ENCODE results near the gene UTP4. TPM values are rescaled to one million over a fixed set of nuclear protein-coding genes. Genes with fewer than 3 reads are reported as not detected.

Gene UTP4
- total RNA-seq, 1 experiment from 2014 or later: 61.7 TPM

DNA sequence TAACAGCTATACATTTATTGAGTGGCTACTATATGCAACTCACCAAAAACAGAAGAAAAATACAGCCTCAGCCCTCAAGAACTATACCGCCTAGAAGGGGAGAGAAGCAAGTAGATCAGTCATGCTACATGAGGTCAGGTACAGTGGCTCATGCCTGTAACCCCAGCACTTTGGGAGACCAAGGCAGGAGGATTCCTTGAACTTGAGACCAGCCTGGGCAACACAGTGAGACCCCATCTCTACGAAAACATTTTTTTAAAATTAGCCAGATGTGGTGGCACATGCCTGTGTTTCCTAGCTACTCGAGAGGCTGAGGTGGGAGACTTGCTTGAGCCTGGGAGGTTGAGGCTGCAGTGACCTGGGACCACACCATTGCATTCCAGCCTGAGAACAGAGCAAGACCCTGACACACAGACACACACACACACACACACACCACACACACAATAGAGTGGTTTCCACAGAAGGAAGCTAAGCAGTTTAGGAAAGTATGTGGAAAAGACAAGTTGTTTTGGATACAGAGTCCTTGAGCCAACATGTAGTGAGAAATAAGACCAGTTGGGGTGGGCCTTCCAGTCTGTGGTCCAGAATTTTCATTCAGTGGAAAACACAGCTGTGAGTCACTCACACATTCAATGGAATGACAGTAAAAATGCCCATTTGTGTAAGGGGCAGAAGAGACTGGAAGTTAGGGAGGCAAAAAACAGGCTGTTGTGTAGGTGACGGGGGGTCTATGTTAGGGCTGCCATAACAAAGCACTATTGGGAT lies 43.8 kb downstream of the UTP4 start:
- DNase-seq (ENCODE audit: low read depth, low spot score) (no peak), ATAC-seq (no peak)
- Histone ChIP-seq H3K27me3 (ENCODE audit: control insufficient read depth, insufficient read depth, low read length) (no peaks in the 10 kb centered on the region), H3K27ac (ENCODE audit: low read length) (no peak overlapping the region; the same call in 1 of the 2 replicates), H3K4me1 (ENCODE audit: control insufficient read depth, insufficient read depth, low read length) (peaks cover 19% of the 10 kb centered on the region; the same call in 1 of the 2 replicates), H3K4me3 (ENCODE audit: low read depth in 2 of 2, low read length in 2 of 2) (no peak overlapping the region), H3K36me3 (ENCODE audit: control insufficient read depth, insufficient read depth, low read length) (no peaks in the 10 kb centered on the region; the same call in 1 of the 2 replicates), H3K9me3 (ENCODE audit: control insufficient read depth, insufficient read depth, low read depth, low read length) (no peaks in the 10 kb centered on the region)
- no TSS peak for BruUV-seq (replicated peaks)
- TF ChIP-seq CTCF (IDR thresholded peaks at IDR 0.05) (no peak), POLR2AphosphoS5 (IDR thresholded peaks at IDR 0.05; ENCODE audit: low read depth, low read length) (no peak), TCF7L2 (IDR thresholded peaks at IDR 0.05; ENCODE audit: low read depth, low read length) (no peak), REST (IDR thresholded peaks at IDR 0.05; ENCODE audit: insufficient read depth in 1 of 2, low read depth in 2 of 2, low read length in 1 of 2) (no peak), SIN3A (IDR thresholded peaks at IDR 0.05; ENCODE audit: borderline replicate concordance, insufficient read depth, low read depth, low read length) (no peak)
- ChIA-PET CTCF (interaction anchor here (0.6 kb wide), 1 partner anchor 668 kb away, joined by 3 read pairs; no protein-coding TSS in a partner anchor), POLR2A (no interaction called here)
- in situ Hi-C loops (cut with HindIII; ENCODE audit: low pct_unique_long_range_greater_than_20kb, low sequenced_read_pairs) (no loop called here), intact Hi-C loops (cut with micrococcal nuclease; ENCODE audit: unreplicated experiment) (no loop called here)

DNA sequence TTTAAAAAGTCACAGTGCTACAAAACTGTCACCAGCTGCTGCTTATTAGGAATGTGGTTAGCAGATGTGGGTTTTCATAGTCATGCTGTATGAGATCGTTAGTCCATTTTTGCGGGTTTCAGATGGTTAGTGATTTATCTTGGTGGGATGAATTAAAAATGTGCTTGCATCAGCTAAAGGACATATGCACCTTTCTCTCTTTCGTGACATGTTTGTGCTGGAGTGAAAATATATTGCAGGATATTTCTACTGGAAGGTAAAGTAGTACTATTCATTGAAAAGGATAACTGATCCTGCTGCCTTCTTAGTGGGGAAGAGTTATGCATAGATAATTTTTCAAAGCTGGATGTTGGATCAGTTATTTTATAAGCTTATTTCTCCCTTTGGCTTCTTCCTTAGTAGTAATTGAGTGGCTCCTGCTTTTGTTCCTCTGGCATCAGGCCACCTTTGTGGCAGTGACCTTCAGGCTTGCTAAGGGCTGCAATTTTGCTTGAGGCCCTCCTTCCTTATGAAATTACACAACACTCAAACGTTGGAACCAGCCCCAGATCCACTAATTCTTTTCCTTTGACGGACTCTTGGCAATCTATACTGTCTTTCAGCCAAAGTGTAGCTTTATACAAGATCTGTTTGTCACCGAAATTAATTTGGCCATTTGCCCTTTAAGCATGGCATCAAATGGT lies 47.0 kb downstream of the UTP4 start:
- no peaks in the 10 kb centered on the region for H3K9me3 ChIP-seq (ENCODE audit: control insufficient read depth, insufficient read depth, low read depth, low read length)
- ATAC-seq (peak; percentile 70; the same call in 1 of the 2 replicates), DNase-seq (ENCODE audit: low read depth, low spot score) (no peak)
- CTCF ChIA-PET: interaction anchor here (0.6 kb wide), 1 partner anchor 33 kb away, joined by 5 read pairs; no protein-coding TSS in a partner anchor
- in situ Hi-C loops (cut with HindIII; ENCODE audit: low pct_unique_long_range_greater_than_20kb, low sequenced_read_pairs) (no loop called here), intact Hi-C loops (cut with micrococcal nuclease; ENCODE audit: unreplicated experiment) (no loop called here)
- H3K27me3 ChIP-seq (ENCODE audit: control insufficient read depth, insufficient read depth, low read length): no peaks in the 10 kb centered on the region
- no peaks in the 10 kb centered on the region for H3K36me3 ChIP-seq (ENCODE audit: control insufficient read depth, insufficient read depth, low read length)
- POLR2A ChIA-PET: no interaction called here
- H3K4me1 ChIP-seq (ENCODE audit: control insufficient read depth, insufficient read depth, low read length): peaks cover 22% of the 10 kb centered on the region
- H3K27ac ChIP-seq (ENCODE audit: low read length): peak overlapping the region; percentile 65
- no TSS peak for BruUV-seq (replicated peaks)
- no peak overlapping the region for H3K4me3 ChIP-seq (ENCODE audit: low read depth in 2 of 2, low read length in 2 of 2)
- TF ChIP-seq TCF7L2 (IDR thresholded peaks at IDR 0.05; ENCODE audit: low read depth, low read length): peak; percentile 59
- no peak for TF ChIP-seq CTCF (IDR thresholded peaks at IDR 0.05)

Measured in Panc1 (cell line).